ENCODE results near the gene CYLC1. TPM values are rescaled to one million over a fixed set of nuclear protein-coding genes. Genes with fewer than 3 reads are reported as not detected.

The CYLC1 gene
- total RNA-seq, 1 donor, result not detected

- Histone ChIP-seq H3K27ac (ENCODE audit: low read depth, low read length) (no peak overlapping the region), H3K9me3 (ENCODE audit: low read depth, low read length) (no peaks in the 10 kb centered on the region), H3K4me2 (ENCODE audit: insufficient read depth, low read length) (no peak overlapping the region), H4K20me1 (ENCODE audit: insufficient read depth, low read length) (no peaks in the 10 kb centered on the region), H2AFZ (ENCODE audit: low read length) (no peak overlapping the region), H3K79me2 (ENCODE audit: insufficient read depth, low read length) (no peaks in the 10 kb centered on the region), H3K27me3 (ENCODE audit: insufficient read depth, low read length) (no peaks in the 10 kb centered on the region), H3K4me1 (ENCODE audit: insufficient read depth, low read length) (no peaks in the 10 kb centered on the region), H3K4me3 (ENCODE audit: insufficient read depth, low read length) (no peak overlapping the region), H3K36me3 (ENCODE audit: insufficient read depth, low read length) (no peaks in the 10 kb centered on the region)
- TF ChIP-seq CTCF (IDR thresholded peaks at IDR 0.05; ENCODE audit: extremely low read depth, low read depth, low read length), result peak; percentile 63
- DNase-seq (ENCODE audit: insufficient read length, low spot score, missing footprints), result no peak
Measured at GRCh38 chrX:83916525-83916924, 55.6 kb downstream of the CYLC1 start.

GRCh38 chrX:83934220-83934619 is 73.3 kb downstream of the CYLC1 start:
- no peaks in the 10 kb centered on the region for H4K20me1 ChIP-seq (ENCODE audit: insufficient read depth, low read length)
- H3K36me3 ChIP-seq (ENCODE audit: insufficient read depth, low read length), result no peaks in the 10 kb centered on the region
- no peak overlapping the region for H3K27ac ChIP-seq (ENCODE audit: low read depth, low read length)
- H3K27me3 ChIP-seq (ENCODE audit: insufficient read depth, low read length), result no peaks in the 10 kb centered on the region
- no peaks in the 10 kb centered on the region for H3K79me2 ChIP-seq (ENCODE audit: insufficient read depth, low read length)
- H3K4me3 ChIP-seq (ENCODE audit: insufficient read depth, low read length), result no peak overlapping the region
- H3K9me3 ChIP-seq (ENCODE audit: low read depth, low read length), result no peaks in the 10 kb centered on the region
- H3K4me2 ChIP-seq (ENCODE audit: insufficient read depth, low read length), result no peak overlapping the region
- no peaks in the 10 kb centered on the region for H3K4me1 ChIP-seq (ENCODE audit: insufficient read depth, low read length)
- H2AFZ ChIP-seq (ENCODE audit: low read length), result no peak overlapping the region
- DNase-seq (ENCODE audit: insufficient read length, low spot score, missing footprints), result no peak
- no peak for TF ChIP-seq CTCF (IDR thresholded peaks at IDR 0.05; ENCODE audit: extremely low read depth, low read depth, low read length)

Measured in osteoblast (primary cell).